Fibroblast of villous mesenchyme (primary cell): Measurements from ENCODE around the gene HOXD11. TPM values are rescaled to one million over a fixed set of nuclear protein-coding genes. Genes with fewer than 3 reads are reported as not detected.
A peak's percentile ranks its signal among the peaks of the same experiment; 100 is the strongest.

ENCODE experiments used
- DNase-seq: peaks from one replicate; pipeline ENCODE4 v3.0.0-alpha.2; 2010; ENCODE audit warnings: low read depth
- H3K4me3 ChIP-seq: 2 replicates; pipeline ENCODE4 v1.5.1; 2011; ENCODE audit warnings: low read depth, mild to moderate bottlenecking, low read length
- total RNA-seq: library from RNA; depleted of rRNA; stranded (reverse); fragments of >200 nt; gene quantifications from 2 replicates; pipeline ENCODE4 v1.2.3, GENCODE V29; 2012
- TF ChIP-seq, protein P1 (sequence below): IDR thresholded peaks from 2 replicates; pipeline ENCODE4 v1.5.1; 2012; ENCODE audit warnings: low read depth, mild to moderate bottlenecking, low read length; ENCODE audit not compliant: insufficient read depth

HOXD11 gene
- total RNA-seq, 1 donor: 42.3 TPM

GRCh38 chr2:176076796-176077195, 30.3 kb upstream of the HOXD11 start:
- no peak overlapping the region for H3K4me3 ChIP-seq
- TF ChIP-seq, protein P1, sequence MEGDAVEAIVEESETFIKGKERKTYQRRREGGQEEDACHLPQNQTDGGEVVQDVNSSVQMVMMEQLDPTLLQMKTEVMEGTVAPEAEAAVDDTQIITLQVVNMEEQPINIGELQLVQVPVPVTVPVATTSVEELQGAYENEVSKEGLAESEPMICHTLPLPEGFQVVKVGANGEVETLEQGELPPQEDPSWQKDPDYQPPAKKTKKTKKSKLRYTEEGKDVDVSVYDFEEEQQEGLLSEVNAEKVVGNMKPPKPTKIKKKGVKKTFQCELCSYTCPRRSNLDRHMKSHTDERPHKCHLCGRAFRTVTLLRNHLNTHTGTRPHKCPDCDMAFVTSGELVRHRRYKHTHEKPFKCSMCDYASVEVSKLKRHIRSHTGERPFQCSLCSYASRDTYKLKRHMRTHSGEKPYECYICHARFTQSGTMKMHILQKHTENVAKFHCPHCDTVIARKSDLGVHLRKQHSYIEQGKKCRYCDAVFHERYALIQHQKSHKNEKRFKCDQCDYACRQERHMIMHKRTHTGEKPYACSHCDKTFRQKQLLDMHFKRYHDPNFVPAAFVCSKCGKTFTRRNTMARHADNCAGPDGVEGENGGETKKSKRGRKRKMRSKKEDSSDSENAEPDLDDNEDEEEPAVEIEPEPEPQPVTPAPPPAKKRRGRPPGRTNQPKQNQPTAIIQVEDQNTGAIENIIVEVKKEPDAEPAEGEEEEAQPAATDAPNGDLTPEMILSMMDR: no peak
- no peak for DNase-seq

DNA sequence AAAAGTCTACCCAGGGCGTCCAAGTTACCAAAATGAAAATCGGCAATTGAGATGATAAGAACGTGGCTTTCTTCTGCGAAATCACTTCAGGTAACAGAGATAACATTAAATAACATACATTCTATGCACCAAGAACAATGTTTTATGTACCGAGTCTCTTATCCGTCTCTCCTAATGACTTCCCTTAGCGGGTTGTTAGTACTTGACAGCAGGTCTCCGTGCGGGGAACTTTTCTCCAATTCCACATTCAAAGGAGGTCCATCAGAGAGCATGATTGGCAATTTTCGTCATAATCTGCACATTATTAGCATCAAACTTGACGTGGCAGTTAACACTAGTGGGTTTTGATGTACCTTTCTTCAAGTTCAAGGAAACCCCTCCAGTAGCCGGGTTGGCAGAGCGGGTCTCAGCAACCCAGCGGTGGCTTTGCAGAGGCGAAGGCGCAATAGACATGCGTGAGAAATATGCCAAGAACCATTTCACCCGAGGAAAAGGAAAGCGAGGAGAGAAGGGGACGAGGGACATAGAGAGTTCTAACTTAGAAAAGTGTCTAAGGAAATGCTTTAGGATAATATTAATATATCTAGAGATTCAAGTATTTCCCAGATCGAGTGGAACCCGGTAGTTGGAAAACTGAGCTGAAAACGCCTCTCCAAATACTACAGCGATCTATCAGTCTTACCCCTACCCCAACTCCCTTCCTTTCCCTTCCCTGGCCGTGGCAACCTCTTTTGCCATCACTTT, 28.4 kb upstream of the HOXD11 start:
- no peak for DNase-seq
- TF ChIP-seq, protein P1: no peak
- H3K4me3 ChIP-seq: no peak overlapping the region

DNA sequence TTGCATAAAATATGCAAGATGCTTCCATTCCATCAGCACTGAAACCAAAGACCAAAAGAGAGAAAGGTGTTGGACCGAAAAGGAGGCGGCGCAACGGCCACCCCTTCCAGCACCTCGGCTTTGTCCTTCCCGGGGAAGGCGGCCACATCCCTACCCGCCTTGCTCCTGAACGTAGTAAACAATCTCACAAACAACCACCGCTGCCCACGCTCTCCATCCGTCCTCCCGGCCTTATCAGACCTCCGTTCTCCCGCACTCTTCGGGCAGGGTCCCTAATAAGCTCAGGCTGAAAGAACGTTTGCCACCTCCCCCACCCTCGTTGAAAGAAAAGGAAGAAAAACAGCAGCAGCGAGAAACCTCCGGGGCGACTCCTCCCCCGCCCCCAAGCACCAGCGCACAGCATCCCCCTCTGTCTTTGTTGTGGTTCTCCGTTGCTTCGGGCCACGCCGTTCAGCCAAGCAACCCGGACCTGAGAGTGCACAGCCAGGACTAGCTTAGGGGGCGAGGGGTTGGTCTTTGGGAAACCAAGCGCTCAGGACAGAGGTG, 27.7 kb upstream of the HOXD11 start:
- no peak for DNase-seq
- TF ChIP-seq, protein P1: no peak
- H3K4me3 ChIP-seq: no peak overlapping the region

GRCh38 chr2:176079831-176080539, 27.1 kb upstream of the HOXD11 start:
- DNase-seq: peak; percentile 28
- no peak overlapping the region for H3K4me3 ChIP-seq
- TF ChIP-seq, protein P1: peak; percentile 65

- H3K4me3 ChIP-seq: no peak overlapping the region
- TF ChIP-seq, protein P1: no peak
- DNase-seq: no peak
Observed at GRCh38 chr2:176080540-176081375, 26.3 kb upstream of the HOXD11 start.

DNA sequence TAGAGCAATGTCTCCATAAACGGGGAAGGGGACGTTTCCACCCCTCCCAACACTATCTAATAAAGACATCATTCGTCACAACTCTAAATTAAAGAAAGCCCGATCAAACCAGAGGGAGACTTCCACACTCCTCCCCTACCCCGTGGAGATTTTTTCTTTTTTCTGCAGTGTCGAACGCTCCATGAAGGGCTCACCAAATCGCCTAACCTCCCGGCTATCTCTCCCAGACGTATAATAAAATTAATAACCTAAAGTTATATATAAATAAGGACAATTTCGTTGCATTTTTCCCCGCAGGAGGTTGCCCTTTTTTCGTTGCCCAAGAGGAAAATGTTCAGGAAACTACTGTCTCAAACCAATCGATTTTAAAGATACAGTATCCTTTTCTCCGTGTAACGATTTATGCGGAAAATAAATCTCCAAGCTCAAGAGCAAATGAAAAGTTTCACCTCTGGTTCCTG, 25.7 kb upstream of the HOXD11 start:
- DNase-seq: no peak
- H3K4me3 ChIP-seq: no peak overlapping the region
- TF ChIP-seq, protein P1: no peak
